Prostate gland (tissue), 2 donors: ENCODE results near the gene CRTC2.

ENCODE experiments used
- POLR2AphosphoS5 ChIP-seq: sonication (generic); formaldehyde crosslinking; IDR thresholded peaks from one replicate; pipeline ENCODE4 v1.6.1; 2017; ENCODE audit warnings: antibody characterized with exemption
- TF ChIP-seq, protein P1 (sequence below), 4 experiments: fragments of 200-600 bp in 2 of 4; fragments of 450-650 bp in 2 of 4; sonication (generic) in 2 of 4; IDR thresholded peaks; 1 replicate in 3 of 4; 2 replicates in 1 of 4; pipeline ENCODE4 v1.5.1; 2016 to 2019; ENCODE audit warnings: antibody characterized with exemption in 4 of 4, mild to moderate bottlenecking in 2 of 4, moderate library complexity in 2 of 4

DNA sequence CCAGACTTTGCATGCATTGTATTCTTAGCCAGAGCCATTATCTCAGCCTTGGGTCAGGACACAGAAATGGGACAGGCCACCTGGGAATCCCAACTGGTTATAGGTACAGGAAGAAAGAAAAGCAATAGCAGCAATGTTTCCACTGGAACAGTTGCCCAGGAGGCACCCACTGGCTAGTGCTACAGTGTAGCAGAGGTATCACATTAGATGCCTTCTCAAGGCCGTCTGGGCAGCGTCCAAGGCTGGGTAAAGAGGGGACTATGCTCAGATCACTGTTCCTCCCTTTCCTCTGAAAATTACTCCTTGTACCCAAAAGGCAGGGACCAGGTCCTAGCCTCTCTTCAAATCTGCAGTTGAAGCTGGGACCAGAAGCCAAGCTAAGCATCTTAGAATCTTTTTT is 11.9 kb upstream of the CRTC2 start:
- TF ChIP-seq, protein P1, sequence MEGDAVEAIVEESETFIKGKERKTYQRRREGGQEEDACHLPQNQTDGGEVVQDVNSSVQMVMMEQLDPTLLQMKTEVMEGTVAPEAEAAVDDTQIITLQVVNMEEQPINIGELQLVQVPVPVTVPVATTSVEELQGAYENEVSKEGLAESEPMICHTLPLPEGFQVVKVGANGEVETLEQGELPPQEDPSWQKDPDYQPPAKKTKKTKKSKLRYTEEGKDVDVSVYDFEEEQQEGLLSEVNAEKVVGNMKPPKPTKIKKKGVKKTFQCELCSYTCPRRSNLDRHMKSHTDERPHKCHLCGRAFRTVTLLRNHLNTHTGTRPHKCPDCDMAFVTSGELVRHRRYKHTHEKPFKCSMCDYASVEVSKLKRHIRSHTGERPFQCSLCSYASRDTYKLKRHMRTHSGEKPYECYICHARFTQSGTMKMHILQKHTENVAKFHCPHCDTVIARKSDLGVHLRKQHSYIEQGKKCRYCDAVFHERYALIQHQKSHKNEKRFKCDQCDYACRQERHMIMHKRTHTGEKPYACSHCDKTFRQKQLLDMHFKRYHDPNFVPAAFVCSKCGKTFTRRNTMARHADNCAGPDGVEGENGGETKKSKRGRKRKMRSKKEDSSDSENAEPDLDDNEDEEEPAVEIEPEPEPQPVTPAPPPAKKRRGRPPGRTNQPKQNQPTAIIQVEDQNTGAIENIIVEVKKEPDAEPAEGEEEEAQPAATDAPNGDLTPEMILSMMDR (IDR thresholded peaks at IDR 0.05) = no peak
- no peak for TF ChIP-seq POLR2AphosphoS5
